Naive B cell (primary cell): ENCODE results near the gene NCAPD3. TPM values are rescaled to one million over a fixed set of nuclear protein-coding genes. Genes with fewer than 3 reads are reported as not detected.

Experiments used
- ATAC-seq, 2 donors: fragments of 150-1000 bp; cut with Tn5 transposase; 2 replicates each; pipeline ENCODE4 v1.10.0; 2021; ENCODE audit warnings: low read depth in 2 of 2, mild to moderate bottlenecking in 2 of 2, moderate library complexity in 2 of 2
- DNase-seq: peaks from one replicate; pipeline ENCODE4 v3.0.0; 2022
- H3K27ac Mint-ChIP-seq, 6 donors: one replicate each; pipeline ENCODE4 v1.8.0; 2020 to 2022; ENCODE audit warnings: mild to moderate bottlenecking in 6 of 6, mixed read lengths in 6 of 6, moderate library complexity in 5 of 6, inconsistent platforms in 2 of 6
- H3K27me3 Mint-ChIP-seq, 3 donors: one replicate each; pipeline ENCODE4 v1.8.0; 2021 to 2022; ENCODE audit warnings: mixed read lengths in 3 of 3, mild to moderate bottlenecking in 1 of 3
- H3K36me3 Mint-ChIP-seq, 2 donors: one replicate each; pipeline ENCODE4 v1.8.0; 2020 to 2022; ENCODE audit warnings: mixed read lengths in 2 of 2, inconsistent platforms in 1 of 2, mild to moderate bottlenecking in 1 of 2
- H3K4me1 Mint-ChIP-seq, 3 donors: one replicate each; pipeline ENCODE4 v1.8.0; 2020 to 2022; ENCODE audit warnings: mixed read lengths in 3 of 3, inconsistent platforms in 1 of 3, mild to moderate bottlenecking in 1 of 3, moderate library complexity in 1 of 3
- H3K4me3 Mint-ChIP-seq, 8 donors: one replicate each; pipeline ENCODE4 v1.8.0; 2020 to 2022; ENCODE audit warnings: mild to moderate bottlenecking in 8 of 8, mixed read lengths in 8 of 8, moderate library complexity in 8 of 8, inconsistent platforms in 2 of 8
- H3K9me3 Mint-ChIP-seq, 7 donors: one replicate each; pipeline ENCODE4 v1.8.0; 2020 to 2022; ENCODE audit warnings: mixed read lengths in 7 of 7, mild to moderate bottlenecking in 5 of 7, inconsistent platforms in 2 of 7, moderate library complexity in 1 of 7
- polyA plus RNA-seq, 6 donors: library from polyadenylated mRNA; unstranded; fragments of 300-500 nt; fragmentation: Illumina TruSeq; gene quantifications; one replicate each; pipeline ENCODE4 v1.2.3, GENCODE V29; 2021; ENCODE audit warnings: low read depth in 6 of 6

NCAPD3 gene
- polyA plus RNA-seq, 6 donors from 2014 or later = 6.2 to 13.2 (median 8.6) TPM

DNA sequence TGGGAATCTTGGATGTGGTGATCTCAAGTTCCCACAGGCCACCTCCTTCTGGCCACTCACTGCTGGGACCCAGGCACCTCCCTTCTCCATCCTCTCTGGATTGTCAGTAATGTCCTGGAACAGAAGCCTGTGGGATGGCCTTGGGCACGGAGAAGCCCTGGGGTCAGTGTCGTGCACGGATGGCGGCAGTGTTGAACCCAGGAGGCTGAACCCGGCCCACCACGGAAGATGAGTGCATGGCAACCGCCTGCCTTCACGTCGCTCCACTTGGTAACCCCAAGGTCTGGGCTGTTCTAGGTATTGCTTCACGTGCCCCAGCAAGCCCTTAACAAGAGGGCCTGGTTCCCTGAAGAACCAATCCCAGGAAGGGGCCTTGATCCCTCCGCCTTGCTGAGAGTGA lies 22.3 kb upstream of the NCAPD3 start:
- Mint-ChIP-seq H3K36me3 (peaks cover 23 to 31% of the 10 kb centered on the region in 2 donors), H3K27ac (no peak overlapping the region)

GRCh38 chr11:134245434-134245833 lies 21.7 kb upstream of the NCAPD3 start:
- no peak overlapping the region for H3K27ac Mint-ChIP-seq
- no peak for ATAC-seq
- H3K4me3 Mint-ChIP-seq = no peak overlapping the region

More for the DNA sequence above, 22.3 kb upstream of the NCAPD3 start:
- Mint-ChIP-seq H3K4me3 (no peak overlapping the region), H3K27me3 (no peaks in the 10 kb centered on the region), H3K4me1 (peaks cover 0 to 6% (median 4%) of the 10 kb centered on the region in 3 donors), H3K9me3 (no peaks in the 10 kb centered on the region)
- ATAC-seq = no peak
- no peak for DNase-seq

DNA sequence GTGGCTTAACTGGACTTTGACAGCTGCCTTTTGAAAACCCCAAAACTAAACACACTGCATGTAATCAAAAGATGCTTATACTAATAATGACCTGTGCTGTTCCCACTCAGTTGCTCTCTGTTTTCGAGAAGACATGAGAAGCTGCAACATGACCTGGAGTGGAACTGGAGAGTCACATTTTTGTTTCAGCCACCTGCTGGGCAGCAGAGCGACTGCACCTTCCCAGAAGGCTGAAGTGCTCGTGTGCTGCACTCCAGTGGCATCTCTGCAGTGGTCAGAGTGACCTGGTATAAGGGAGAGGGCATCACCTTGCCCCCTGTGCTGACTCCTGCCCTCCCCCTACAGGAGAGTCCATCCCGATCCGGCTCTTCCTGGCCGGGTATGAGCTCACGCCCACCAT lies 20.8 kb upstream of the NCAPD3 start:
- Mint-ChIP-seq H3K4me3 (no peak overlapping the region), H3K4me1 (peaks cover 0 to 6% (median 4%) of the 10 kb centered on the region in 3 donors), H3K9me3 (no peaks in the 10 kb centered on the region), H3K27ac (no peak overlapping the region), H3K27me3 (no peaks in the 10 kb centered on the region), H3K36me3 (peaks cover 28 to 31% of the 10 kb centered on the region in 2 donors)
- ATAC-seq (peak; percentile 71 to 87), DNase-seq (no peak)

More at GRCh38 chr11:134245434-134245833, 21.7 kb upstream of the NCAPD3 start:
- DNase-seq = no peak
- no peaks in the 10 kb centered on the region for H3K27me3 Mint-ChIP-seq
- peaks cover 23 to 31% of the 10 kb centered on the region in 2 donors for H3K36me3 Mint-ChIP-seq
- peaks cover 0 to 6% (median 4%) of the 10 kb centered on the region in 3 donors for H3K4me1 Mint-ChIP-seq
- H3K9me3 Mint-ChIP-seq = no peaks in the 10 kb centered on the region

- no peaks in the 10 kb centered on the region for H3K9me3 Mint-ChIP-seq
- H3K27ac Mint-ChIP-seq = peak overlapping the region in 1 of 6 donors; percentile 42
- H3K36me3 Mint-ChIP-seq = peaks cover 28 to 32% of the 10 kb centered on the region in 2 donors
- DNase-seq (no peak), ATAC-seq (no peak)
- no peaks in the 10 kb centered on the region for H3K27me3 Mint-ChIP-seq
- peaks cover 0 to 6% (median 4%) of the 10 kb centered on the region in 3 donors for H3K4me1 Mint-ChIP-seq
- H3K4me3 Mint-ChIP-seq = no peak overlapping the region
These were observed 20.1 kb upstream of the NCAPD3 start for GRCh38 chr11:134243913-134244312.

DNA sequence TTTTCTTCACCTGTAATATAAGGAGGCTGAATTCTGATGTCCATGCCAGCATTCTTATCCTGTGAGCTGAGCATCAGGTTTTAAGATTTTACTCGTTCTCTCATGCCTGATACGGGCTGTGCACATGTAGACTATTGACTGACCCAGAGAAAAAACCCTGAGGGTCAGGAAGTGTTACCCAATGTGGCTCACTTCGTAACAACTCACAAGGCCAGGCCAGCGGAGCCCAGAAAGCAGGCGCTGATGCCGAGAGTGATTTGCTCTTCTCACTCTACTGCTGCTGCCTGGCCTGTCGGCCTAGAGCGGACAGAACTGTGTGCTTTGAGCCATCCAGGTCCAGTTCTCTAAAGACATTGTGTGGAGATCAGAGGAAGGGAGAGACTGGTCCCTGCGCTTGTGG lies 18.6 kb upstream of the NCAPD3 start:
- DNase-seq = no peak
- H3K9me3 Mint-ChIP-seq = no peaks in the 10 kb centered on the region
- H3K4me3 Mint-ChIP-seq = no peak overlapping the region
- H3K36me3 Mint-ChIP-seq = peaks cover 21 to 29% of the 10 kb centered on the region in 2 donors
- H3K27ac Mint-ChIP-seq = peak overlapping the region in 1 of 6 donors; percentile 57
- H3K4me1 Mint-ChIP-seq = peaks cover 0 to 6% (median 4%) of the 10 kb centered on the region in 3 donors
- no peaks in the 10 kb centered on the region for H3K27me3 Mint-ChIP-seq
- ATAC-seq = no peak

GRCh38 chr11:134240592-134240991 lies 16.8 kb upstream of the NCAPD3 start:
- no peak for ATAC-seq
- no peaks in the 10 kb centered on the region for H3K9me3 Mint-ChIP-seq
- no peak overlapping the region for H3K27ac Mint-ChIP-seq
- H3K4me1 Mint-ChIP-seq = peaks cover 0 to 6% (median 4%) of the 10 kb centered on the region in 3 donors
- no peak for DNase-seq
- no peaks in the 10 kb centered on the region for H3K27me3 Mint-ChIP-seq
- H3K36me3 Mint-ChIP-seq = peaks cover 14 to 30% of the 10 kb centered on the region in 2 donors
- H3K4me3 Mint-ChIP-seq = no peak overlapping the region

- DNase-seq = no peak
- Mint-ChIP-seq H3K9me3 (no peaks in the 10 kb centered on the region), H3K4me1 (no peaks in the 10 kb centered on the region), H3K36me3 (peaks cover 17 to 30% of the 10 kb centered on the region in 2 donors), H3K4me3 (no peak overlapping the region), H3K27me3 (peaks cover 0 to 7% (median 0%) of the 10 kb centered on the region in 3 donors), H3K27ac (no peak overlapping the region)
- ATAC-seq = no peak
These were observed 15.2 kb upstream of the NCAPD3 start for GRCh38 chr11:134238956-134239355.

DNA sequence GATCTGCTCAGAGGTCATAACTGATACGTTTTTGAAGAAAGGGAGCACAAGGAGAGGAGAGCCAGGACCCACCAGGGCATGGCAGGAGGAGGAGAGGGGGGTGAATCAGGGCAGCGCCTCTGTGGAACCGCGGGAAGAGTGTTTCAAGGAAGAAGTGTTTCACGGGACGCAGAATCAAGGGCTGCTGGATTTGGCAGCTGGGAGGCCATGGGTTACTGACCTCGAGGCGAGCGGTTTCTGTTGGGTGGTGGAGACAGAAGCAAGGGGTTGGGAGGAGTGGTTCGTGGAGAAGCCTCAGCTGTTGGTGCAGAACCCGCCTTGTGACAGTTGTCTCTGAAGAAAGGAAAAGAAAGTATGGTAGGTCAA lies 13.8 kb upstream of the NCAPD3 start:
- DNase-seq (no peak), ATAC-seq (no peak)
- H3K4me3 Mint-ChIP-seq = no peak overlapping the region
- peaks cover 2 to 8% (median 3%) of the 10 kb centered on the region in 3 donors for H3K4me1 Mint-ChIP-seq
- H3K9me3 Mint-ChIP-seq = no peaks in the 10 kb centered on the region
- H3K27ac Mint-ChIP-seq = no peak overlapping the region
- peaks cover 17 to 30% of the 10 kb centered on the region in 2 donors for H3K36me3 Mint-ChIP-seq
- H3K27me3 Mint-ChIP-seq = peaks cover 0 to 7% (median 3%) of the 10 kb centered on the region in 3 donors

GRCh38 chr11:134236834-134237556 lies 13.2 kb upstream of the NCAPD3 start:
- Mint-ChIP-seq H3K4me1 (peaks cover 7 to 14% (median 8%) of the 10 kb centered on the region in 3 donors), H3K9me3 (no peaks in the 10 kb centered on the region), H3K27me3 (peaks cover 0 to 12% (median 8%) of the 10 kb centered on the region in 3 donors), H3K36me3 (peaks cover 17 to 30% of the 10 kb centered on the region in 2 donors), H3K4me3 (no peak overlapping the region), H3K27ac (no peak overlapping the region)
- ATAC-seq (no peak), DNase-seq (no peak)

- peaks cover 15 to 30% (median 22%) of the 10 kb centered on the region in 3 donors for H3K4me1 Mint-ChIP-seq
- H3K27me3 Mint-ChIP-seq = peaks cover 8 to 20% (median 14%) of the 10 kb centered on the region in 3 donors
- H3K27ac Mint-ChIP-seq = no peak overlapping the region
- peaks cover 17 to 36% of the 10 kb centered on the region in 2 donors for H3K36me3 Mint-ChIP-seq
- no peak overlapping the region for H3K4me3 Mint-ChIP-seq
- ATAC-seq (no peak), DNase-seq (no peak)
- H3K9me3 Mint-ChIP-seq = no peaks in the 10 kb centered on the region
These were observed 11.6 kb upstream of the NCAPD3 start for GRCh38 chr11:134235399-134235798.

DNA sequence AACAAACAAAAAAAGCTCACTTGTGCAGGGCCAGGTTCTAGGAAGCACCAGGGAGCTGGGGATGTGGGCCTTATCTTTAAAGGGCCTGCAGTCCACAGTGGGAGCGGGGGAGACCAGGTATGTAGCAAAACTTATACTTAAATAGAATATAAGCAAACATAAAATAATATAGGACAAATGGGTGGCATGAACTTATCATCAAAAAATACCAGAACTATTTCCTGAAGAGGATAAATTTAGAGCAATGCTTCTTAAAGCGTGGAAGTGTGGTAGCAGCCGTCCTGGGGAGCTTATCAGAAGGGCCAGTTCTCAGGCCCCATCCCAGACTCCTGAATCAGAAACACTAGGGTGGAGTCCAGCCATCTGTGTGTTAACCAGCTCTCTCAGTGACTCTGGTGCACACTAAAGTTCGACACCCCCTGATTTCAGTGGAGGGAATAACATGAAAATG lies 10.0 kb upstream of the NCAPD3 start:
- H3K9me3 Mint-ChIP-seq = no peaks in the 10 kb centered on the region
- H3K27me3 Mint-ChIP-seq = peaks cover 19 to 27% (median 22%) of the 10 kb centered on the region in 3 donors
- peaks cover 12 to 29% of the 10 kb centered on the region in 2 donors for H3K36me3 Mint-ChIP-seq
- no peak overlapping the region for H3K4me3 Mint-ChIP-seq
- DNase-seq = no peak
- H3K27ac Mint-ChIP-seq = no peak overlapping the region
- peaks cover 29 to 46% (median 39%) of the 10 kb centered on the region in 3 donors for H3K4me1 Mint-ChIP-seq
- ATAC-seq = no peak

- Mint-ChIP-seq H3K9me3 (no peaks in the 10 kb centered on the region), H3K27ac (peak overlapping the region in 2 of 6 donors; percentile 8 to 17), H3K27me3 (peaks cover 22 to 39% (median 24%) of the 10 kb centered on the region in 3 donors), H3K36me3 (peaks cover 6 to 16% of the 10 kb centered on the region in 2 donors), H3K4me1 (peaks cover 45 to 55% (median 51%) of the 10 kb centered on the region in 3 donors), H3K4me3 (peak overlapping the region in 5 of 8 donors; percentile 10 to 74 (median 44))
- ATAC-seq (no peak), DNase-seq (no peak)
These were observed 8.3 kb upstream of the NCAPD3 start for GRCh38 chr11:134231958-134232659.

DNA sequence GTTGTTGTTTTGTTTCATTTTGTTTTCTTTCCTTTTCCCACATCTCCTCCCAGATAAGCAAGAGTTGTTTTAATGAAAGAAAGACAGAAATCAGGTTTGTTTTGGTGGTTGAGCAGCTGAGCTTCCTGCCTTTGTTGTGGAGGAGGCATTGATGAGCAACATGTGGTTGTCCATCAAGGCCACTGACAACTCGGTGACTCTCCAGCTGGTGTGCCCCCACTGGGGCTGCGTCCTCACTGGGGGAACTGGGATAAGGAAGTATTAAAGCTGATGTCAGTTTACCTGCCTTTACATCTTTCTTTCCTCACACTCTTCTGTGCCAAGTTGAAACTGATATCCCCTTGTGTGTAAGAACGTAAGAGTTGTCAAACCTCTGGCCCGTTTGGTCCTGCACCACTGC lies 6.6 kb upstream of the NCAPD3 start:
- Mint-ChIP-seq H3K4me1 (peaks cover 47 to 69% (median 62%) of the 10 kb centered on the region in 3 donors), H3K9me3 (no peaks in the 10 kb centered on the region), H3K4me3 (peak overlapping the region in 7 of 8 donors; percentile 31 to 84 (median 54)), H3K36me3 (peaks cover under 1 to 6% of the 10 kb centered on the region in 2 donors), H3K27me3 (peaks cover 27 to 52% (median 31%) of the 10 kb centered on the region in 3 donors), H3K27ac (peak overlapping the region in 2 of 6 donors; percentile 53 to 63)
- ATAC-seq (no peak), DNase-seq (no peak)
